OCI-LY7 (cell line): Measurements from ENCODE around the gene ASPHD2. TPM values are rescaled to one million over a fixed set of nuclear protein-coding genes. Genes with fewer than 3 reads are reported as not detected.

ENCODE experiments used
- BruUV-seq: library from RNA; stranded (reverse); fragments of 400-500 nt; replicated peaks from 2 replicates; lab custom pipeline; 2021; lab: Mats Ljungman, UMichigan
- CTCF ChIA-PET: fragments of 300-600 bp; sonication (Branson Sonifier 250); formaldehyde crosslinking; loops from one replicate; lab custom pipeline; 2022; ENCODE audit warnings: antibody characterized with exemption; ENCODE audit not compliant: unreplicated experiment; lab: Charles Lee
- POLR2A ChIA-PET: fragments of 300-600 bp; sonication (Branson Sonifier 250); formaldehyde crosslinking; loops from one replicate; lab custom pipeline; 2022; ENCODE audit warnings: antibody characterized with exemption; lab: Charles Lee
- DNase-seq: peaks from one replicate; pipeline ENCODE4 v3.0.0-alpha.2; 2015; ENCODE audit warnings: low spot score
- H2AFZ ChIP-seq: fragments of 200-600 bp; sonication (generic), shearing (Covaris generic); 2 replicates; pipeline ENCODE4 v1.6.1; 2014; ENCODE audit warnings: mild to moderate bottlenecking, antibody characterized with exemption, low read length, moderate library complexity
- H3K27ac ChIP-seq: fragments of 200-600 bp; sonication (generic); 2 replicates; pipeline ENCODE4 v1.5.1; 2014; ENCODE audit warnings: mixed run types, low read depth, mild to moderate bottlenecking, moderate library complexity, low read length, inconsistent platforms; ENCODE audit not compliant: poor library complexity, severe bottlenecking
- H3K36me3 ChIP-seq: fragments of 200-600 bp; sonication (generic); 2 replicates; pipeline ENCODE4 v1.6.1; 2014; ENCODE audit warnings: mild to moderate bottlenecking, antibody characterized with exemption, low read length, moderate library complexity, mixed read lengths; ENCODE audit not compliant: insufficient read depth
- H3K4me1 ChIP-seq: fragments of 200-600 bp; sonication (generic); 2 replicates; pipeline ENCODE4 v1.5.1; 2014; ENCODE audit warnings: mild to moderate bottlenecking, low read length; ENCODE audit not compliant: insufficient read depth, poor library complexity, severe bottlenecking
- H3K4me2 ChIP-seq: fragments of 200-600 bp; sonication (generic); 2 replicates; pipeline ENCODE4 v1.6.1; 2014; ENCODE audit warnings: mild to moderate bottlenecking, low read length
- H3K4me3 ChIP-seq: fragments of 200-600 bp; sonication (generic); 2 replicates; pipeline ENCODE4 v1.5.1; 2014; ENCODE audit warnings: mild to moderate bottlenecking, low read depth, low read length; ENCODE audit not compliant: poor library complexity, severe bottlenecking
- H3K79me2 ChIP-seq: fragments of 200-600 bp; sonication (generic); 2 replicates; pipeline ENCODE4 v1.6.1; 2016; ENCODE audit warnings: low read depth, mild to moderate bottlenecking, low read length, moderate library complexity, mixed read lengths; ENCODE audit not compliant: insufficient read depth
- H3K9me2 ChIP-seq: fragments of 200-600 bp; sonication (generic); 2 replicates; pipeline ENCODE4 v1.6.1; 2016; ENCODE audit warnings: mild to moderate bottlenecking, low read length, mixed read lengths; ENCODE audit not compliant: insufficient read depth
- H3K9me3 ChIP-seq: fragments of 200-600 bp; sonication (generic); 2 replicates; pipeline ENCODE4 v1.6.1; 2014; ENCODE audit warnings: mild to moderate bottlenecking, mixed run types, low read length, mixed read lengths
- H4K20me1 ChIP-seq: fragments of 200-600 bp; sonication (generic); 2 replicates; pipeline ENCODE4 v1.6.1; 2014; ENCODE audit warnings: mild to moderate bottlenecking, antibody characterized with exemption, low read length, moderate library complexity, mixed read lengths; ENCODE audit not compliant: insufficient read depth
- CTCF ChIP-seq: fragments of 200-600 bp; sonication (generic); conservative IDR thresholded peaks from 2 replicates; pipeline ENCODE4 v1.5.1; 2014; ENCODE audit warnings: mild to moderate bottlenecking, antibody characterized with exemption, low read length, moderate library complexity, mixed read lengths
- EZH2phosphoT487 ChIP-seq: fragments of 200-600 bp; sonication (generic); IDR thresholded peaks from 2 replicates; pipeline ENCODE4 v1.6.1; 2018; ENCODE audit warnings: low read depth, borderline replicate concordance, mild to moderate bottlenecking, mixed run types, antibody characterized with exemption, low read length, moderate library complexity, mixed read lengths
- intact Hi-C: fragments of 100-400 bp; cut with micrococcal nuclease; formaldehyde crosslinking; loops from one replicate; pipeline ENCODE4 v1.10.0; 2022; ENCODE audit not compliant: unreplicated experiment
- total RNA-seq, 2 experiments: library from RNA; depleted of rRNA in 1 of 2; stranded (reverse); fragments of >200 nt in 1 of 2; shearing (Covaris generic) in 1 of 2; gene quantifications; 2 replicates each; pipeline ENCODE4 v1.2.3, GENCODE V29; 2014 to 2022

ASPHD2 gene
- total RNA-seq, 2 experiments from 2014 or later, result 5.5 to 6.5 TPM

GRCh38 chr22:26483439-26484359 is 54.6 kb downstream of the ASPHD2 start, which contains the start of the genes HPS4 and SRRD:
TSS of gene HPS4 (minus strand) at chr22:26483783. CDS start at chr22:26481762, 2,021 bp downstream.
TSS of gene SRRD (plus strand) at chr22:26483877. CDS start at chr22:26483891, 14 bp downstream.
- no peak for TF ChIP-seq CTCF
- no peak for TF ChIP-seq EZH2phosphoT487
- Histone ChIP-seq H3K36me3 (peaks cover 36% of the 10 kb centered on the region), H3K27ac (peak within 1 kb of the TSS; percentile 95), H3K4me3 (peak within 1 kb of the TSS; percentile 86), H4K20me1 (peaks cover 7% of the 10 kb centered on the region; the same call in 1 of the 2 replicates), H3K4me1 (peaks cover 69% of the 10 kb centered on the region), H3K9me2 (no peaks in the 10 kb centered on the region), H3K79me2 (peaks cover 76% of the 10 kb centered on the region), H3K9me3 (no peaks in the 10 kb centered on the region), H3K4me2 (peak within 1 kb of the TSS; percentile 92), H2AFZ (peak within 1 kb of the TSS; percentile 48; the same call in 1 of the 2 replicates)
- no TSS peak for BruUV-seq
- DNase-seq, result peak; percentile 94
- intact Hi-C loops, result no loop called here
- CTCF ChIA-PET, result interaction anchor here (0.6 kb wide), 1 partner anchor 28 kb away, joined by 3 read pairs; no protein-coding TSS in a partner anchor
- POLR2A ChIA-PET, result interaction anchor here (1.0 to 6.0 kb wide), 10 partner anchors 9 to 190 kb away, joined by 3 to 34 read pairs (median 4); no protein-coding TSS in a partner anchor

GRCh38 chr22:26484360-26484706 is 55.3 kb downstream of the ASPHD2 start:
- Histone ChIP-seq H3K36me3 (peaks cover 38% of the 10 kb centered on the region), H3K4me3 (peak overlapping the region; percentile 86), H4K20me1 (peaks cover 7% of the 10 kb centered on the region; the same call in 1 of the 2 replicates), H2AFZ (peak overlapping the region; percentile 48; the same call in 1 of the 2 replicates), H3K4me1 (peaks cover 63% of the 10 kb centered on the region), H3K79me2 (peaks cover 69% of the 10 kb centered on the region), H3K4me2 (peak overlapping the region; percentile 92), H3K9me3 (no peaks in the 10 kb centered on the region), H3K27ac (peak overlapping the region; percentile 95), H3K9me2 (no peaks in the 10 kb centered on the region)
- peak; percentile 35 for DNase-seq
- TF ChIP-seq EZH2phosphoT487, result no peak
- TF ChIP-seq CTCF, result no peak
- ChIA-PET CTCF (interaction anchor here (0.6 kb wide), 1 partner anchor 28 kb away, joined by 3 read pairs; no protein-coding TSS in a partner anchor), POLR2A (interaction anchor here (1.0 to 6.0 kb wide), 8 partner anchors 8 to 189 kb away, joined by 3 to 34 read pairs (median 6); no protein-coding TSS in a partner anchor)
- TSS peak; percentile 63 for BruUV-seq
- intact Hi-C loops, result no loop called here
